ENCODE results near the gene A4GALT.
"Not testable (repeated sequence)": the region's sequence is repeated elsewhere in the genome, so short reads cannot be mapped to it uniquely, and the experiment has no call there.

Gene A4GALT, protein sequence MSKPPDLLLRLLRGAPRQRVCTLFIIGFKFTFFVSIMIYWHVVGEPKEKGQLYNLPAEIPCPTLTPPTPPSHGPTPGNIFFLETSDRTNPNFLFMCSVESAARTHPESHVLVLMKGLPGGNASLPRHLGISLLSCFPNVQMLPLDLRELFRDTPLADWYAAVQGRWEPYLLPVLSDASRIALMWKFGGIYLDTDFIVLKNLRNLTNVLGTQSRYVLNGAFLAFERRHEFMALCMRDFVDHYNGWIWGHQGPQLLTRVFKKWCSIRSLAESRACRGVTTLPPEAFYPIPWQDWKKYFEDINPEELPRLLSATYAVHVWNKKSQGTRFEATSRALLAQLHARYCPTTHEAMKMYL

GRCh38 chr22:42720263-42721044 lies at the start of gene A4GALT:
Gene A4GALT (minus strand): TSS chr22:42720870. CDS start chr22:42693951, 26,919 bp downstream.
- DNase-seq (ENCODE audit: low spot score), result no peak

- DNase-seq (ENCODE audit: low spot score), result no peak
Observed at GRCh38 chr22:42770448-42770726, 49.7 kb upstream of the A4GALT start.

- no peak for DNase-seq (ENCODE audit: low spot score)
Observed at GRCh38 chr22:42769574-42770447, 49.1 kb upstream of the A4GALT start.

DNA sequence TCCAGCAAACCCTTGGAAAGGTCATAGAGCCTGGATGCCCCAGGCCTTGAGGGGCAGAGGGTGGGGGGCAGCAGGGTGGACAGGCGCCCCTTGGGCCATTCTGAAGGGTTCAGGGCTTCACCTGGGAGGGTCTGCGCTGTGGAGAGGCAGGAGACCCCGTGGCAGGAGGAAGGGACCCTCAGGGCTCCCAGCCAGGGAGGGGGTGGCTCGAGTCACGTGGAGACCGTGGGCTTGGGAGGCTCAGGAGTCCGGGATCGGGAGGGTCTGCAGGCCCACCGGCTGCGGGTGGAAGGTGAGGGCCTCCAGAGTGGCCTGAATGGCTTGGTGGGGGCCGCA lies 48.5 kb upstream of the A4GALT start:
- DNase-seq (ENCODE audit: low spot score), result no peak

DNA sequence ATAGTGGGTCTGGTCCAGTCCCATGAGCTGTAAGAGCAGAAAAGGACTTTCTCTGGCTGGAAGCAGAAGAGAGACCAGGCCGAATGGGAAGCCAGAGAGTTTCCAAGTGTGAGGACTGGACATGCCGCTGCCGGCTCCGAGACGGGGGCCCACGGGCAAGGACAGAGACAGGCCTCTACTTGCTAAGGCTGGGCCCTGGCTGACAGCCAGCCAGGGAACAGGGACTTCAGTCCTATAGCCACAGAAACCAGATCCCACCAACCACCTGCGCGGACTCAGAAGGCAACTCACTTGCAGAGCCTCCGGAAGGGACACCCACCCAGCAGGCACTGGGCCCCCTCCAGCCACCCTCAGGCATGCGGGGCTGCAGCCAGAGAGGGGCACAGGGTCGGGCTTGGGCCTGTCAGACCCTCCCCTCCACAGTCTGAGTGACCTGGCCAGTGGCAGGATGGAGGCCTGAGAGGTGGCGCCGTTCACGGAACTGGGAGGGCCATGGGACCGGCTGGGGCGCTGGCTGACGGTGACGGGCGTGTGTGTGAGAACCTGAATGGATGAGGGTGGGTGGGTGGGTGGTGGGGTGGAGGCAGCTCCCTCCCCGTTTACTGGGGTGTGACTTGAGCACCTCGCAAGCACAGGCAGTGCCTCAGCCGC lies 47.8 kb upstream of the A4GALT start:
- no peak for DNase-seq (ENCODE audit: low spot score)

GRCh38 chr22:42766860-42767259 lies 46.2 kb upstream of the A4GALT start:
- DNase-seq (ENCODE audit: low spot score), result no peak

DNA sequence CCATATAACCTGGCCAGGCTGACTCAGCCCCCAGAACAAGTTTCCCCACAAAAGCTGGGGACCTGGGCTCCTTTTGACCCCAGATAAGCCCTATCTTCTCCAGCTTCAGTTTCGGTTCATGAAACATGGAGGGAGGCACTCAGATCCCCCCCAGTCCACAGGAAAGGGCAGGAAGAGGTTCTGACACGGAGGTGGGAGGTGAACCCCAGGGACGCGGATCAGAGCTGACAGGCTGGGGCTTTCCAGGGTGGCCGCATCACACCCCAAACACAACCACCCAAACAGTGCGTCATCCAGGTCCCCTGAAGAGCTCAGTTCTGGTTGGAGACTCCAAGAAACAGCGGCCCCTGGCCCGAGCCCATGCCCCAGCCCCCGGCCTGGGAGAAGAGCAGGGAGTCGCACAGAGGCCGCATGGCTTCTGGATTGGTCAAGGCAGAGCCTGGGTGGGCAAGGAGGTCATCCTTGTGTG lies 44.3 kb upstream of the A4GALT start:
- no peak for DNase-seq (ENCODE audit: low spot score)

DNA sequence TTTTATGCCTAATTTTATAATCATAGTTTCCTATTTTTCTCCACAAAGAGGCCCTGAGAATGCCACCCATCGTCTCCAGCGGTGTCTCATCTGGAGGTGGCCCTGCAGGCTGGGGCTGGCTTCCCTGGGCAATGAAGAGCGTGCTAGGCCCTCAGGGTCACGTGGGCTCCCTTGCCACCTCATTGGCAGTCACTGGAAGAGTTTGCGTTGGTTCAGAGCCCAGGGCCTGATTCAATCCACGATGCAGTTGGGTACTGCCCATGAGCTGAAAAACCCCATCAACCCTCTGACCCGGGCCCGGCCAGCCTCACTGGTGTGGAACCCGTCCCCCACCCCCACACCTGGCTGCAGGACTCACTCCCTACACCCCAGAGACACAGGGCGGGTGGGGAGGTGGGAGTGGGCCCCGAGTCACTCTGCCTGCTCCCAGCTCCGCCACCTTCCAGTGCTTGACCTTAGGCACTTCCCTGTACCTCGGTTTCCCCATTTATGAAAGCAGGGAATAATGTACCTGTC lies 43.4 kb upstream of the A4GALT start:
- no peak for DNase-seq (ENCODE audit: low spot score)

- no peak for DNase-seq (ENCODE audit: low spot score)
Observed at GRCh38 chr22:42760806-42761565, 40.3 kb upstream of the A4GALT start.

DNA sequence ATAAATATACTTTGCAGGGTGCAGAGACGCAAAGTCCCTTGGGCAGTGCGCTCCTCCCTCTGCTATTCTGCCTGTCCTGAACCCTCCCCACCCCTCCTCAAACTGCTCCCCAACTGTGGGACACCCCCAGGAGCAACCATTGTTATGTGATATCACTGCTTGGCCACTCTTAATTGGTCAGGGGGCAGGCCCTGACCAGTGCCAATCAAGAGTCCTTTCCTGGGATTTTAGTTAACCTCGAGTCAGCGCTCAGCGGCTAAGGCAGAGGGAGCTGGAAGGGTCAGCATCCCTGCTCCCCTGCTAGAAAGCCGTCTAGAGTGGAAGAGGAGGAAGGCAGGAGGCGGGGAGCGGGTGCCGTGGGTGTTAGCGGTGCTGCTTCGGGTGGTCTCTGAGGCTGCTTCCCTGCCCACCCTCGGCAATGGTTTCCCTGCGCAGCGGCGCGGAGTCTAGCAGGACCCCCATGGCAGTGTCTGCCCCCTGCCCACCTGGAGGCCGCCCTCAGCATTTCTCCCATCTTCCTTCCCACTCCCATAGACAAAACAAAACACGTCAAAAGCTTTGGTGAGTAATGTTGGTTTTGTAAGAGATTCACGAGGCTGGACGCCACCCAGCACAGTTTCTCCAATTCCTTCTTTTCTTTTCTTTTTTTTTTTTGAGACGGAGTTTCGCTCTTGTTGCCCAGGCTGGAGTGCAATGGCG lies 38.4 kb upstream of the A4GALT start:
- DNase-seq (ENCODE audit: low spot score), result no peak

GRCh38 chr22:42755553-42755952 lies 34.9 kb upstream of the A4GALT start:
- DNase-seq (ENCODE audit: low spot score), result not testable (repeated sequence)

GRCh38 chr22:42755121-42755520 lies 34.5 kb upstream of the A4GALT start:
- not testable (repeated sequence) for DNase-seq (ENCODE audit: low spot score)

DNA sequence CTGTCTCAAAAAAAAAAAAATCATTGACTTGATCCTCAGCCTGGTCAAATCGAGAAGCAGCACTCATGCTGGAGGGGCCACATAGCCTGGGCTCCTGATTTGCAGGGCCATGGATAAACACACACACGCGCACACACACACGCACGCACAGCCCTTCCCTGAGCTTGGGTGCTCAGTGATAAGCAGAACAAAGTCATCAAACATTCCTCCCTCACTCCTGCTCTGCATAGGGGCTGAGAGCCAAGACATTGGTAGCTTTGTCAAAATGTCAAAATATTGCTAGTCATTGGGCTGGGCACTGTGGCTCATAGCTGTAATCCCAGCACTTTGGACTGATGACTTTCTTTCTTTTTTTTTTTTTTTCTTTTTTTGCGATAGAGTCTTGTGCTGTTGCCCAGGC lies 34.0 kb upstream of the A4GALT start:
- DNase-seq (ENCODE audit: low spot score), result no peak

- DNase-seq (ENCODE audit: low spot score), result no peak
Observed at GRCh38 chr22:42752912-42753311, 32.2 kb upstream of the A4GALT start.

DNA sequence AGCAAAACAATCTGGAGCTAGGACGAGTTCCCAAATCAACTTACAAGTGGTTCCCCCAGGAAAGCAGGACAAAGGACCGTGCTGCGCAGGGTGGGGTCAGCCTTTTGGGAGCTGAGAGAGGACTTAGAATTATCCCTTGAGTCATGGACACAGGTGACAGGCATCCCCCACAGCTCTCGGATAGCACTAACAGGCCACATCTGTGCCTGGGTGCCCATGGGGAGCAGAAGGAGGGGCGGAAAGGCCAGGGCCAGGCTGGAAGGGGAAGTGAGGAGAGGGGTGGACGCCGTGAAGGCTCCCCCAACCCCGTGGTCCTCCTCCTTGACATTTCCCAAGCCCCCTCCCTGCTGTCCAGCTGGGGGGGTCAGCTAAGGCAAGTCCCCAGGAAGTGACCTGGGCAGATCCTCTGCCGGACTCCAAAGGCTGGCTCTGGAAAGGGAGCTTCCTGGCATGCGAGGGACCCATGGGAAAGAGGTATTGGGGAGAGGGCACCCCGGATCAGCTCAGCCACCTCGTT lies 31.6 kb upstream of the A4GALT start:
- no peak for DNase-seq (ENCODE audit: low spot score)

GRCh38 chr22:42750421-42750820 lies 29.8 kb upstream of the A4GALT start:
- DNase-seq (ENCODE audit: low spot score), result not testable (repeated sequence)

GRCh38 chr22:42747701-42748513 lies 27.2 kb upstream of the A4GALT start:
- DNase-seq (ENCODE audit: low spot score), result no peak

DNA sequence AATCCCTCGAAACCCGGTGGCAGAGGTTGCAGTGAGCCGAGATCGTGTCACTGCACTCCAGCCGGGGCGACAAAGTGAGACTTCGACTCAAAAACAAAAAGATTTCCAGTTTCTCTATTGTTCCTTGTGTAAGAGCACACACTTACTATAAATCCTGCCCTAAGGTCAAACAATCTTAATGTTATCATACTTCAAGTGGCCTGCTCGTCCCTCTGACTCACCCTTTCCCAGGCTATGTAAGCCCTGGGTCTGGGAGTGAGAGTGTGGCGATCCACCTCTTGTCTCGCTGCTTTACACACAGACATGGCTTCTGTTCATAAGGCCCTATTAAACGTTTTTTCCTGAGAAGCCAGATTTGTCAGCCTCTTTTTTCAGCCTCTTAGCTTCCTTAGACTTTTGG lies 24.4 kb upstream of the A4GALT start:
- no peak for DNase-seq (ENCODE audit: low spot score)

- DNase-seq (ENCODE audit: low spot score), result no peak
Observed at GRCh38 chr22:42743501-42743991, 22.9 kb upstream of the A4GALT start.
